Measurements from ENCODE around the gene LBH.

LBH gene

GRCh38 chr2:30273574-30273929, 42.2 kb downstream of the LBH start:
- DNase-seq (ENCODE audit: low read depth, low spot score), result no peak

DNA sequence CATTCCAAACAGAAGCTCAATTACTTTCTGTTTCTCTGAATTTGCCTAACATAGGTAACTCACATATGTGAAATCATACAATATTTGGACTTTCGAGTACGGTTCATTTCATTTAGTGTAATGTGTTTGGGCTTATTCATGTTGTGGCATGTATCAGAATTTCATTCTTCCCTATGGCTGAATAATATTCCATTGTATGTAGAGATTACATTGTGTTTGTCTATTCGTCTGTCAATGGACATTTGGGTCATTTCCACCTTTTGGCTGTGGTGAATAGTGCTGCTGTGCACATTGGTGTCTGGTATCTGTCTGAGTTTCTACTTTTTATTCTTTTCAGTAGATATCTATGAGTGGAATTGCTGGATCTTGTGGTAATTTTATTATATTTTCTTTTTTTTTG, 43.9 kb downstream of the LBH start:
- Histone ChIP-seq H3K4me3 (no peak overlapping the region), H3K36me3 (ENCODE audit: insufficient read depth, low read length) (no peaks in the 10 kb centered on the region), H3K9me3 (ENCODE audit: low read depth, low read length) (no peaks in the 10 kb centered on the region), H3K9ac (ENCODE audit: insufficient read length) (no peak overlapping the region), H3K27ac (no peak overlapping the region)
- DNase-seq (ENCODE audit: low read depth, low spot score), result no peak
- no peak for TF ChIP-seq FOXP2 (optimal IDR thresholded peaks at IDR 0.05; ENCODE audit: control extremely low read depth, extremely low read length, insufficient read depth)
- TF ChIP-seq POLR2AphosphoS5 (IDR thresholded peaks at IDR 0.05; ENCODE audit: borderline replicate concordance, low read depth, low read length), result no peak
- no peak for TF ChIP-seq EZH2 (IDR thresholded peaks at IDR 0.05)

More at GRCh38 chr2:30273574-30273929, 42.2 kb downstream of the LBH start:
- H3K9me3 ChIP-seq (ENCODE audit: low read depth, low read length), result no peaks in the 10 kb centered on the region
- H3K4me3 ChIP-seq, result no peak overlapping the region
- H3K36me3 ChIP-seq (ENCODE audit: insufficient read depth, low read length), result no peaks in the 10 kb centered on the region
- TF ChIP-seq POLR2AphosphoS5 (IDR thresholded peaks at IDR 0.05; ENCODE audit: borderline replicate concordance, low read depth, low read length) (no peak), FOXP2 (optimal IDR thresholded peaks at IDR 0.05; ENCODE audit: control extremely low read depth, extremely low read length, insufficient read depth) (no peak), EZH2 (IDR thresholded peaks at IDR 0.05) (no peak)
- H3K9ac ChIP-seq (ENCODE audit: insufficient read length), result no peak overlapping the region
- no peak overlapping the region for H3K27ac ChIP-seq

GRCh38 chr2:30276455-30276911, 45.1 kb downstream of the LBH start:
- no peak overlapping the region for H3K4me3 ChIP-seq
- no peak for TF ChIP-seq POLR2AphosphoS5 (IDR thresholded peaks at IDR 0.05; ENCODE audit: borderline replicate concordance, low read depth, low read length)

DNA sequence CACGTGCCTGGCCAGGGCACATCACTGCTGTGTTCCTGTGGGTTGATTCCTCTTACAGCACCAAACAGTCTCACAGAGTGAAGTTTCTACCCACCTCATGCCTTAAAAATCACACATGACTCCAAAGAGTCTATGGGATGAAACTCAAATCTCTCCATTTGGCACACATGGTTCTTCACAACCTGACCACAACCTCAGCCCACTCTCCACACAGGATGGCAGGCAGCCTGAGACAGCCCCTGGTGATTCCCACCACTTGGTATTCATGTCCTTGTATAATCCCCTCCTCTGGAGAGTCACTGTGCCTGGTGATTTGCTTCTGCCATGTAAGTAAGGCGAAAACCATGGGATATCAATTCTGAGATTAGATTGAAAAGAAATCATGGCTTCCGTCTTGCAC, 46.2 kb downstream of the LBH start:
- Histone ChIP-seq H3K36me3 (ENCODE audit: insufficient read depth, low read length) (no peaks in the 10 kb centered on the region), H3K4me3 (no peak overlapping the region), H3K9ac (ENCODE audit: insufficient read length) (no peak overlapping the region), H3K27ac (no peak overlapping the region), H3K9me3 (ENCODE audit: low read depth, low read length) (no peaks in the 10 kb centered on the region)
- no peak for DNase-seq (ENCODE audit: low read depth, low spot score)
- TF ChIP-seq EZH2 (IDR thresholded peaks at IDR 0.05) (no peak), POLR2AphosphoS5 (IDR thresholded peaks at IDR 0.05; ENCODE audit: borderline replicate concordance, low read depth, low read length) (no peak), FOXP2 (optimal IDR thresholded peaks at IDR 0.05; ENCODE audit: control extremely low read depth, extremely low read length, insufficient read depth) (no peak)

More at GRCh38 chr2:30276455-30276911, 45.1 kb downstream of the LBH start:
- Histone ChIP-seq H3K9me3 (ENCODE audit: low read depth, low read length) (no peaks in the 10 kb centered on the region), H3K9ac (ENCODE audit: insufficient read length) (no peak overlapping the region), H3K36me3 (ENCODE audit: insufficient read depth, low read length) (no peaks in the 10 kb centered on the region), H3K27ac (no peak overlapping the region)
- no peak for DNase-seq (ENCODE audit: low read depth, low spot score)

GRCh38 chr2:30278419-30278818, 47.1 kb downstream of the LBH start:
- no peak overlapping the region for H3K4me3 ChIP-seq
- DNase-seq (ENCODE audit: low read depth, low spot score), result no peak
- H3K27ac ChIP-seq, result no peak overlapping the region
- TF ChIP-seq EZH2 (IDR thresholded peaks at IDR 0.05), result no peak
- no peak for TF ChIP-seq FOXP2 (optimal IDR thresholded peaks at IDR 0.05; ENCODE audit: control extremely low read depth, extremely low read length, insufficient read depth)
- no peak for TF ChIP-seq POLR2AphosphoS5 (IDR thresholded peaks at IDR 0.05; ENCODE audit: borderline replicate concordance, low read depth, low read length)
- no peaks in the 10 kb centered on the region for H3K36me3 ChIP-seq (ENCODE audit: insufficient read depth, low read length)
- no peak overlapping the region for H3K9ac ChIP-seq (ENCODE audit: insufficient read length)
- H3K9me3 ChIP-seq (ENCODE audit: low read depth, low read length), result no peaks in the 10 kb centered on the region

DNA sequence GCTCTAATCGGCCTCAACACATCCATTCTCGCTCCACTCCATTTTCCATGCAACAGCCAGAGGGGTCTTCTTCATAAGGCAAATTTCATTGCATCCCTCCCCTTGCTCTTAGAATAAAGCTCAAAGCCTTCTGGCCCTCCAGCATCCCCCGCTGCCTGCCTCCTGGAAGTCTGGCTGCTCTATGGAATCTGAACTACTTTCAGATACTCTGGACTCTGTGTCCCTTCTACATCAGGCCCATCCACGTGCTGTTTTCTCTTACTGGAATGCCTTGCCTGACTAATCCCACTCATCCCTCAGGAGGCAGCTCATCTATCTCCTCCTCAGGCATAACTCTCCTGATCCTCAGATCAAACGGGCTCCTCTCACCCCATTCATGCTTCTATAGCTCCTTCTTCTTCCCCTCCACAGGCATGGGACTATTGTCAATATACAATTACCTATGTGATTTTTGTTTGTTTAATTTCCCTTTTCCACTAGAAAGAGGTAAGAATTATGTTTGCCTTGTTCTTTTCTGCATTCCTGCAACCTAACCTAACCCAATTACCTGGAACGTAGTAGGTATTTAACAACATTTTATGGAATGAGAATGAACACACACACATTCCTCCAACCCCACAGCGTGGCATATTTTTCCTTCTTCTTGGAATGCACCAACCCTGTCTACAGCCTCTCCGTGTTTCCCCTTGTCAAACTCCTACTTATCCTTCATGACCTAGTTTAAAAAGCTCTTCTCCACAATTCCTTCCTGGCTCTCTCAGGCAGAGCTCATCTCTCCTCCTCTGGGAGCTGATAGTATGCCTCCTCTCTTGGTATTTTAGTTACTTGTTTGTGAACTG, 49.5 kb downstream of the LBH start:
- H3K9me3 ChIP-seq (ENCODE audit: low read depth, low read length), result no peaks in the 10 kb centered on the region
- H3K27ac ChIP-seq, result no peak overlapping the region
- H3K4me3 ChIP-seq, result no peak overlapping the region
- no peaks in the 10 kb centered on the region for H3K36me3 ChIP-seq (ENCODE audit: insufficient read depth, low read length)
- no peak overlapping the region for H3K9ac ChIP-seq (ENCODE audit: insufficient read length)
- no peak for DNase-seq (ENCODE audit: low read depth, low spot score)
- TF ChIP-seq POLR2AphosphoS5 (IDR thresholded peaks at IDR 0.05; ENCODE audit: borderline replicate concordance, low read depth, low read length), result no peak
- TF ChIP-seq FOXP2 (optimal IDR thresholded peaks at IDR 0.05; ENCODE audit: control extremely low read depth, extremely low read length, insufficient read depth), result no peak

DNA sequence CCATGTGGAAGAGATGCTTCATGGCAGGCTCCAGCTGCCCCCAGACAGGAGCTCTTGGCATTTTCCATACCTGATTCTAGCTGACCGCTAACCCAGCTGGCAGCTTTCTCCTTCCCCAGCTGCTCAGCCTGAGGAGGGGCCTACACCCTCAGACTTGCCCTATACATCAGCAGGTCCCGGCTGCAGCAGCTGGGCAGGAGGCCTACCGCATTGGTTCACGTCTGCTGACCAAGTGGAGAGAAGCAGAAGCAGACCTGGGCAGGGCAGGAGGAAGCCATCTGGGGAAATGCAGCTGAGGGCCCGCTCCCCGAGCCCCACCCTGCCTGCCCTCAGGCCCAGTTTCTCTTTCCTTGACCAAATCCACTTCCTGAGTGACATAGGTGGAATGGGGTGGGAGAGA, 50.7 kb downstream of the LBH start:
- no peak overlapping the region for H3K9ac ChIP-seq (ENCODE audit: insufficient read length)
- no peaks in the 10 kb centered on the region for H3K9me3 ChIP-seq (ENCODE audit: low read depth, low read length)
- H3K36me3 ChIP-seq (ENCODE audit: insufficient read depth, low read length), result no peaks in the 10 kb centered on the region
- no peak for TF ChIP-seq FOXP2 (optimal IDR thresholded peaks at IDR 0.05; ENCODE audit: control extremely low read depth, extremely low read length, insufficient read depth)
- TF ChIP-seq POLR2AphosphoS5 (IDR thresholded peaks at IDR 0.05; ENCODE audit: borderline replicate concordance, low read depth, low read length), result no peak
- no peak for TF ChIP-seq EZH2 (IDR thresholded peaks at IDR 0.05)
- H3K27ac ChIP-seq, result no peak overlapping the region
- no peak overlapping the region for H3K4me3 ChIP-seq
- no peak for DNase-seq (ENCODE audit: low read depth, low spot score)

- H3K4me3 ChIP-seq, result no peak overlapping the region
- H3K27ac ChIP-seq, result no peak overlapping the region
- no peak overlapping the region for H3K9ac ChIP-seq (ENCODE audit: insufficient read length)
- no peak for DNase-seq (ENCODE audit: low read depth, low spot score)
- no peak for TF ChIP-seq FOXP2 (optimal IDR thresholded peaks at IDR 0.05; ENCODE audit: control extremely low read depth, extremely low read length, insufficient read depth)
- TF ChIP-seq POLR2AphosphoS5 (IDR thresholded peaks at IDR 0.05; ENCODE audit: borderline replicate concordance, low read depth, low read length), result no peak
- no peak for TF ChIP-seq EZH2 (IDR thresholded peaks at IDR 0.05)
- H3K9me3 ChIP-seq (ENCODE audit: low read depth, low read length), result no peaks in the 10 kb centered on the region
- no peaks in the 10 kb centered on the region for H3K36me3 ChIP-seq (ENCODE audit: insufficient read depth, low read length)
These were observed 51.4 kb downstream of the LBH start for GRCh38 chr2:30282721-30283120.

Data from SK-N-MC (cell line).